ENCODE measurements around the gene SPEN. TPM values are rescaled to one million over a fixed set of nuclear protein-coding genes. Genes with fewer than 3 reads are reported as not detected.

Gene SPEN
- total and polyA plus RNA-seq, 10 of the 15 experiments (the other 5 are each of a cell fraction or from before 2014, with no cell fraction given), result 5.2 to 58.7 (median 20.1) TPM

DNA sequence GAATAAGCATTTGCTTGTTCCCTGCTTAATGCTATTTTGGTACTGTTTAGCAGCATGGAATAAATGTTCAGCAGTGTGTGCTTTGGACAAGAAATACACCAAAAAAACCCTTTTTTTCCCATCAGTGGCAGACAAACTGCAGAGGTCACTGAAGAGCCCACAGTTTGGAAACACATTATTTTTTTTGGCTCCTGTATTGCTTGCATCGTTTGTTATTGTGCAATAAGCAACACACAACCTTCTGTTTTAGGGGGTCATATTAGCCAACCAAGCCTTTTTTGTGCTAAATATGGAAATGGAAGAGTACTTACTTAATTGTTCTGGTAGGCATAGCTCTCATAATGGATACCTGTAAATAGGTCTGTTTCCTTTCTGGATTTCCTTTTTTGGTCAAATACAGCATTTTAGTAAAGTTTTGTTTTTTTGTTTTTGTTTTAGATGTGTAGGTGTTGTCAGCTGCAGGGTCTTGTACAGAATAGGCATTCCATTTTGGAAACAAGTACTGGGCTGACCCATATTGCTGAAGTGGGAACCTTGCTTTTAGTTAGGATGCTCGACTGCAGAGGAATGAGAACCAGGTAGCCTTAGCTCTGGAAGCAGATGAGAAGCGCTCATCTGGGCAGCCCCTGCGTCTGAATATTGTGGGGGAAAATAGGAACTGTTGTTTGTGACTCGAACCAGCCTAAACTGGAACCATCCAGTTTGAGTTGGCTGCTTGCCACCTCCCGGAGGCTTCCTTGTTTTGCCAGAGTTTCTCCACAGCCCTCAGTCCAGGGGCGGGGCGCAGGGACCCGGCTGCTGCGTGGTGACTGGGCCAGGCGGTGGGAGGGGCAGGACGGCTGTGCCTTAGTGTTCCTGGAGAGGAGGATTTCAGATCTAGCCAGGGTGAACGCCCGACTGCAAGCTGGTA, 38.4 kb downstream of the SPEN start:
- H2AFZ ChIP-seq (ENCODE audit: control insufficient read depth, low read depth, low read length), result peak overlapping the region; percentile 4; the same call in 1 of the 2 replicates
- ATAC-seq, result peak; percentile 65
- BruUV-seq (replicated peaks), result TSS peak; percentile 1
- TF ChIP-seq CBFB (IDR thresholded peaks at IDR 0.05; ENCODE audit: low read depth), result no peak
- no peak for TF ChIP-seq REST (IDR thresholded peaks at IDR 0.05; ENCODE audit: low read depth, low read length)
- no peak for TF ChIP-seq ZBTB4 (CRISPR knock-in tag; IDR thresholded peaks at IDR 0.05)
- TF ChIP-seq STAT1 (conservative IDR thresholded peaks at IDR 0.05), result no peak
- TF ChIP-seq TCF7 (IDR thresholded peaks at IDR 0.05; ENCODE audit: borderline replicate concordance), result no peak
- TF ChIP-seq, protein P1, sequence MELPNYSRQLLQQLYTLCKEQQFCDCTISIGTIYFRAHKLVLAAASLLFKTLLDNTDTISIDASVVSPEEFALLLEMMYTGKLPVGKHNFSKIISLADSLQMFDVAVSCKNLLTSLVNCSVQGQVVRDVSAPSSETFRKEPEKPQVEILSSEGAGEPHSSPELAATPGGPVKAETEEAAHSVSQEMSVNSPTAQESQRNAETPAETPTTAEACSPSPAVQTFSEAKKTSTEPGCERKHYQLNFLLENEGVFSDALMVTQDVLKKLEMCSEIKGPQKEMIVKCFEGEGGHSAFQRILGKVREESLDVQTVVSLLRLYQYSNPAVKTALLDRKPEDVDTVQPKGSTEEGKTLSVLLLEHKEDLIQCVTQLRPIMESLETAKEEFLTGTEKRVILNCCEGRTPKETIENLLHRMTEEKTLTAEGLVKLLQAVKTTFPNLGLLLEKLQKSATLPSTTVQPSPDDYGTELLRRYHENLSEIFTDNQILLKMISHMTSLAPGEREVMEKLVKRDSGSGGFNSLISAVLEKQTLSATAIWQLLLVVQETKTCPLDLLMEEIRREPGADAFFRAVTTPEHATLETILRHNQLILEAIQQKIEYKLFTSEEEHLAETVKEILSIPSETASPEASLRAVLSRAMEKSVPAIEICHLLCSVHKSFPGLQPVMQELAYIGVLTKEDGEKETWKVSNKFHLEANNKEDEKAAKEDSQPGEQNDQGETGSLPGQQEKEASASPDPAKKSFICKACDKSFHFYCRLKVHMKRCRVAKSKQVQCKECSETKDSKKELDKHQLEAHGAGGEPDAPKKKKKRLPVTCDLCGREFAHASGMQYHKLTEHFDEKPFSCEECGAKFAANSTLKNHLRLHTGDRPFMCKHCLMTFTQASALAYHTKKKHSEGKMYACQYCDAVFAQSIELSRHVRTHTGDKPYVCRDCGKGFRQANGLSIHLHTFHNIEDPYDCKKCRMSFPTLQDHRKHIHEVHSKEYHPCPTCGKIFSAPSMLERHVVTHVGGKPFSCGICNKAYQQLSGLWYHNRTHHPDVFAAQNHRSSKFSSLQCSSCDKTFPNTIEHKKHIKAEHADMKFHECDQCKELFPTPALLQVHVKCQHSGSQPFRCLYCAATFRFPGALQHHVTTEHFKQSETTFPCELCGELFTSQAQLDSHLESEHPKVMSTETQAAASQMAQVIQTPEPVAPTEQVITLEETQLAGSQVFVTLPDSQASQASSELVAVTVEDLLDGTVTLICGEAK (IDR thresholded peaks at IDR 0.05; ENCODE audit: borderline replicate concordance), result peak; percentile 54; the same call in 1 of the 2 replicates
- no peak for TF ChIP-seq PAX5 (IDR thresholded peaks at IDR 0.05; ENCODE audit: borderline replicate concordance, low read depth, low read length)
- no peak for TF ChIP-seq SIN3A (IDR thresholded peaks at IDR 0.05; ENCODE audit: low read depth, low read length)
- peak; percentile 37; the same call in 1 of the 2 replicates for TF ChIP-seq POLR2A (IDR thresholded peaks at IDR 0.05; ENCODE audit: low read depth, low read length)

More for the DNA sequence above, 38.4 kb downstream of the SPEN start:
- ChIA-PET POLR2A (interaction anchor here (0.6 to 1.9 kb wide), 6 partner anchors 34 to 91 kb away, joined by 3 to 4 read pairs (median 4); no protein-coding TSS in a partner anchor), SMC1A (ENCODE audit: uncharacterized antibody, unreplicated experiment) (interaction anchor here (0.7 to 2.3 kb wide), 14 partner anchors 9 to 70 kb away, joined by 3 to 8 read pairs (median 4); partner anchors contain the start of gene SPEN), RAD21 (ENCODE audit: unreplicated experiment) (interaction anchor here (0.9 to 1.9 kb wide), 5 partner anchors 9 to 70 kb away, joined by 3 to 7 read pairs (median 4); no protein-coding TSS in a partner anchor), CTCF (interaction anchor here (0.7 to 1.8 kb wide), 5 partner anchors 11 to 70 kb away, joined by 3 to 10 read pairs (median 3); no protein-coding TSS in a partner anchor)
- no peaks in the 10 kb centered on the region for H3K27me3 ChIP-seq (replicated peaks in 1 of 2; ENCODE audit: control insufficient read depth in 2 of 2, insufficient read depth in 2 of 2, low read length in 1 of 2)
- in situ Hi-C loops (cut with MboI) (no loop called here), intact Hi-C loops (cut with micrococcal nuclease; ENCODE audit: unreplicated experiment) (no loop called here)
- FAIRE-seq, result no peak
- DNase-seq (ENCODE audit: low read depth, low spot score), result peak; percentile 36
- no peaks in the 10 kb centered on the region for H4K20me1 ChIP-seq (ENCODE audit: control insufficient read depth, insufficient read depth)
- peaks cover 24% of the 10 kb centered on the region for H3K4me1 ChIP-seq (ENCODE audit: control insufficient read depth, insufficient read depth, low read length)
- H3K36me3 ChIP-seq (ENCODE audit: control insufficient read depth in 2 of 2, insufficient read depth in 2 of 2, low read length in 1 of 2), result peaks cover 3 to 12% of the 10 kb centered on the region in 2 experiments; a peak in 3 of 4 replicates
- peak overlapping the region; percentile 99 for H3K4me2 ChIP-seq (ENCODE audit: control insufficient read depth, insufficient read depth)
- peak overlapping the region; percentile 74 for H3K9ac ChIP-seq (ENCODE audit: control insufficient read depth, insufficient read depth, low read length)
- H3K4me3 ChIP-seq, result peak overlapping the region; percentile 46; the same call in 1 of the 2 replicates
- WGBS (ENCODE audit: insufficient coverage, insufficient replicate concordance, low lambda C conversion rate, missing lambda C conversion rate), result 7% methylated on average over 14 of the region's 14 CpGs
- H3K9me3 ChIP-seq (replicated peaks; ENCODE audit: control insufficient read depth, insufficient read depth, low read length), result no peaks in the 10 kb centered on the region
- peaks cover 94% of the 10 kb centered on the region for H3K79me2 ChIP-seq (ENCODE audit: control insufficient read depth, insufficient read depth, low read length)
- H3K27ac ChIP-seq (ENCODE audit: control insufficient read depth, insufficient read depth), result peak overlapping the region; percentile 87
